Tibial nerve (tissue), 4 donors: ENCODE measurements around the gene TMEM247. TPM values are rescaled to one million over a fixed set of nuclear protein-coding genes. Genes with fewer than 3 reads are reported as not detected.

ENCODE experiments used
- DNase-seq, 2 donors: peaks; one replicate each; pipeline ENCODE4 v3.0.0-alpha.2; 2019; ENCODE audit warnings: low spot score in 2 of 2
- H3K27ac ChIP-seq, 4 donors: fragments of 200-600 bp; sonication (generic) in 3 of 4; one replicate each; pipeline ENCODE4 v1.5.1; 2017 to 2019; ENCODE audit warnings: mild to moderate bottlenecking in 1 of 4
- H3K27me3 ChIP-seq, 2 donors: fragments of 200-600 bp; sonication (generic) in 1 of 2; one replicate each; pipeline versions ENCODE4 v1.5.1 to v1.6.0; 2017 to 2019
- H3K36me3 ChIP-seq, 3 donors: fragments of 200-600 bp; sonication (generic); one replicate each; pipeline ENCODE4 v1.5.1; 2018 to 2019
- H3K4me1 ChIP-seq, 4 donors: fragments of 200-600 bp; sonication (generic) in 3 of 4; one replicate each; pipeline ENCODE4 v1.5.1; 2017 to 2019
- H3K4me3 ChIP-seq, 4 donors: fragments of 200-600 bp; sonication (generic) in 3 of 4; one replicate each; pipeline ENCODE4 v1.5.1; 2017 to 2019; ENCODE audit warnings: mild to moderate bottlenecking in 1 of 4, moderate library complexity in 1 of 4
- H3K9me3 ChIP-seq, 4 donors: fragments of 200-600 bp; sonication (generic) in 3 of 4; one replicate each; pipeline ENCODE4 v1.5.1; 2017 to 2019
- CTCF ChIP-seq, 5 experiments: fragments of 200-600 bp in 3 of 5; fragments of 450-650 bp in 2 of 5; sonication (generic) in 3 of 5; IDR thresholded peaks; one replicate each; pipeline ENCODE4 v1.5.1; 2016 to 2019; ENCODE audit warnings: antibody characterized with exemption in 5 of 5, mild to moderate bottlenecking in 3 of 5, moderate library complexity in 2 of 5
- EP300 ChIP-seq, 2 donors: sonication (generic); formaldehyde crosslinking; IDR thresholded peaks; one replicate each; pipeline ENCODE4 v1.6.1; 2017; ENCODE audit warnings: antibody characterized with exemption in 2 of 2, mild to moderate bottlenecking in 1 of 2
- POLR2A ChIP-seq, 2 donors: fragments of 450-650 bp; IDR thresholded peaks; one replicate each; pipeline ENCODE4 v1.6.1; 2017; ENCODE audit warnings: antibody characterized with exemption in 2 of 2, mild to moderate bottlenecking in 2 of 2, moderate library complexity in 2 of 2
- WGBS, 2 donors: methylation state at CpG; one replicate each; pipeline ENCODE4 v1.1.5; 2018; 5-methylcytosine and 5-hydroxymethylcytosine counted together
- total RNA-seq, 4 donors: library from RNA; depleted of rRNA; stranded (reverse); fragments of >200 nt; gene quantifications; one replicate each; pipeline ENCODE4 v1.1.0, GENCODE V29; 2016

TMEM247 gene
- total RNA-seq, 4 donors from 2014 or later: not detected

- no peak overlapping the region for H3K27ac ChIP-seq
- no peaks in the 10 kb centered on the region for H3K4me1 ChIP-seq
- H3K4me3 ChIP-seq: no peak overlapping the region
- 93 to 100% methylated on average over 1 of the region's 1 CpG for WGBS, 2 donors
- H3K9me3 ChIP-seq: peaks cover 0 to 32% (median 7%) of the 10 kb centered on the region in 4 donors
- H3K27me3 ChIP-seq: no peaks in the 10 kb centered on the region
- no peaks in the 10 kb centered on the region for H3K36me3 ChIP-seq
- TF ChIP-seq EP300 (IDR thresholded peaks at IDR 0.05) (no peak), CTCF (IDR thresholded peaks at IDR 0.05) (no peak)
- no peak for DNase-seq
These were observed 35.4 kb downstream of the TMEM247 start for GRCh38 chr2:46514738-46515137.

- 66 to 82% methylated on average over 1 of the region's 1 CpG for WGBS, 2 donors
- Histone ChIP-seq H3K9me3 (peaks cover 0 to 32% (median 7%) of the 10 kb centered on the region in 4 donors), H3K4me3 (no peak overlapping the region), H3K27me3 (no peaks in the 10 kb centered on the region), H3K36me3 (no peaks in the 10 kb centered on the region), H3K27ac (no peak overlapping the region), H3K4me1 (peaks cover 0 to 21% (median 6%) of the 10 kb centered on the region in 4 donors)
- DNase-seq: no peak
- no peak for TF ChIP-seq EP300 (IDR thresholded peaks at IDR 0.05)
- TF ChIP-seq POLR2A (IDR thresholded peaks at IDR 0.05): no peak
- no peak for TF ChIP-seq CTCF (IDR thresholded peaks at IDR 0.05)
These were observed 38.1 kb downstream of the TMEM247 start for GRCh38 chr2:46517485-46517884.

GRCh38 chr2:46518861-46519260 lies 39.5 kb downstream of the TMEM247 start:
- Histone ChIP-seq H3K4me3 (no peak overlapping the region), H3K9me3 (peaks cover 0 to 32% (median 7%) of the 10 kb centered on the region in 4 donors), H3K27ac (no peak overlapping the region), H3K27me3 (no peaks in the 10 kb centered on the region), H3K4me1 (peaks cover 0 to 21% (median 6%) of the 10 kb centered on the region in 4 donors), H3K36me3 (no peaks in the 10 kb centered on the region)
- TF ChIP-seq EP300 (IDR thresholded peaks at IDR 0.05) (no peak), CTCF (IDR thresholded peaks at IDR 0.05) (no peak), POLR2A (IDR thresholded peaks at IDR 0.05) (no peak)
- WGBS, 2 donors: 66 to 77% methylated on average over 7 of the region's 7 CpGs
- DNase-seq: no peak

- no peak overlapping the region for H3K27ac ChIP-seq
- no peaks in the 10 kb centered on the region for H3K27me3 ChIP-seq
- TF ChIP-seq POLR2A (IDR thresholded peaks at IDR 0.05) (no peak), CTCF (IDR thresholded peaks at IDR 0.05) (no peak), EP300 (IDR thresholded peaks at IDR 0.05) (no peak)
- H3K4me3 ChIP-seq: no peak overlapping the region
- WGBS, 2 donors: 83 to 91% methylated on average over 7 of the region's 7 CpGs
- peaks cover 0 to 21% (median 6%) of the 10 kb centered on the region in 4 donors for H3K4me1 ChIP-seq
- no peaks in the 10 kb centered on the region for H3K36me3 ChIP-seq
- no peak for DNase-seq
- H3K9me3 ChIP-seq: peaks cover 0 to 28% (median 7%) of the 10 kb centered on the region in 4 donors
These were observed 39.9 kb downstream of the TMEM247 start for GRCh38 chr2:46519265-46519664.

GRCh38 chr2:46520130-46520711 lies 40.9 kb downstream of the TMEM247 start:
- 57 to 58% methylated on average over 10 of the region's 10 CpGs for WGBS, 2 donors
- Histone ChIP-seq H3K27ac (peak overlapping the region in 1 of 4 donors; percentile 72), H3K9me3 (peaks cover 0 to 19% (median 5%) of the 10 kb centered on the region in 4 donors), H3K27me3 (no peaks in the 10 kb centered on the region), H3K4me1 (peaks cover 0 to 21% (median 6%) of the 10 kb centered on the region in 4 donors), H3K4me3 (no peak overlapping the region), H3K36me3 (no peaks in the 10 kb centered on the region)
- no peak for TF ChIP-seq EP300 (IDR thresholded peaks at IDR 0.05)
- TF ChIP-seq POLR2A (IDR thresholded peaks at IDR 0.05): no peak
- no peak for TF ChIP-seq CTCF (IDR thresholded peaks at IDR 0.05)
- no peak for DNase-seq
